Loucy (cell line): ENCODE data around the gene CCDC85C.

Source experiments
- H2AFZ ChIP-seq: fragments of 200-600 bp; sonication (generic); 2 replicates; pipeline ENCODE4 v1.6.0; 2016; ENCODE audit warnings: antibody characterized with exemption, mild to moderate bottlenecking, low read length, moderate library complexity
- H3F3A ChIP-seq: fragments of 200-600 bp; 2 replicates; pipeline ENCODE4 v1.6.0; 2016; ENCODE audit warnings: antibody characterized with exemption, low read depth, mild to moderate bottlenecking
- H3K27me3 ChIP-seq: fragments of 200-600 bp; sonication (generic); 2 replicates; pipeline ENCODE4 v1.6.1; 2014; ENCODE audit warnings: low read length, mild to moderate bottlenecking; ENCODE audit not compliant: insufficient read depth, poor library complexity, severe bottlenecking
- H3K36me3 ChIP-seq: fragments of 200-600 bp; sonication (generic); 2 replicates; pipeline ENCODE4 v1.6.1; 2016; ENCODE audit warnings: low read length; ENCODE audit not compliant: insufficient read depth
- H3K4me1 ChIP-seq: fragments of 200-600 bp; sonication (generic); 2 replicates; pipeline ENCODE4 v1.5.1; 2014; ENCODE audit warnings: low read length, mild to moderate bottlenecking; ENCODE audit not compliant: insufficient read depth, poor library complexity, severe bottlenecking
- H3K4me2 ChIP-seq: fragments of 200-600 bp; sonication (generic); 2 replicates; pipeline ENCODE4 v1.6.0; 2014; ENCODE audit warnings: antibody characterized with exemption, low read length, low read depth, mild to moderate bottlenecking; ENCODE audit not compliant: poor library complexity, severe bottlenecking
- H3K4me3 ChIP-seq: fragments of 200-600 bp; sonication (generic); 2 replicates; pipeline ENCODE4 v1.5.1; 2014; ENCODE audit warnings: low read length, mild to moderate bottlenecking, mixed read lengths; ENCODE audit not compliant: poor library complexity, severe bottlenecking
- H3K79me2 ChIP-seq: fragments of 200-600 bp; sonication (generic); 2 replicates; pipeline ENCODE4 v1.6.1; 2014; ENCODE audit warnings: low read length; ENCODE audit not compliant: insufficient read depth
- H3K9ac ChIP-seq: fragments of 200-600 bp; sonication (generic); 2 replicates; pipeline ENCODE4 v1.6.0; 2014; ENCODE audit warnings: mild to moderate bottlenecking, low read depth, low read length, moderate library complexity; ENCODE audit not compliant: poor library complexity, severe bottlenecking
- H3K9me2 ChIP-seq: fragments of 200-600 bp; sonication (generic); replicated peaks from 2 replicates; pipeline ENCODE4 v1.6.1; 2016; ENCODE audit warnings: low read depth, low read length, mixed read lengths
- H3K9me3 ChIP-seq: fragments of 200-600 bp; sonication (generic); 2 replicates; pipeline ENCODE4 v1.6.1; 2014; ENCODE audit warnings: mild to moderate bottlenecking, antibody characterized with exemption, low read length, low read depth; ENCODE audit not compliant: insufficient read depth
- H4K20me1 ChIP-seq: fragments of 200-600 bp; sonication (generic); 2 replicates; pipeline ENCODE4 v1.6.0; 2014; ENCODE audit warnings: antibody characterized with exemption, low read length, mild to moderate bottlenecking; ENCODE audit not compliant: insufficient read depth, poor library complexity, severe bottlenecking
- CTCF ChIP-seq: fragments of 200-600 bp; sonication (generic); conservative IDR thresholded peaks from 2 replicates; pipeline ENCODE4 v1.5.1; 2014; ENCODE audit warnings: mild to moderate bottlenecking, antibody characterized with exemption, low read length
- EZH2phosphoT487 ChIP-seq: fragments of 200-600 bp; IDR thresholded peaks from 2 replicates; pipeline ENCODE4 v1.6.1; 2018; ENCODE audit warnings: antibody characterized with exemption, mild to moderate bottlenecking, moderate library complexity, borderline replicate concordance

CCDC85C gene

GRCh38 chr14:99515301-99516155, 88.5 kb downstream of the CCDC85C start:
- H3K27me3 ChIP-seq: no peaks in the 10 kb centered on the region
- TF ChIP-seq CTCF (no peak), EZH2phosphoT487 (no peak)
- H3K4me2 ChIP-seq: no peak overlapping the region
- peaks cover 46% of the 10 kb centered on the region; the same call in 1 of the 2 replicates for H3K36me3 ChIP-seq
- H3F3A ChIP-seq: no peaks in the 10 kb centered on the region
- no peaks in the 10 kb centered on the region for H3K9me3 ChIP-seq
- no peaks in the 10 kb centered on the region for H3K4me1 ChIP-seq
- peaks cover 8% of the 10 kb centered on the region for H4K20me1 ChIP-seq
- H3K79me2 ChIP-seq: no peaks in the 10 kb centered on the region
- no peaks in the 10 kb centered on the region for H3K9me2 ChIP-seq
- H3K4me3 ChIP-seq: no peak overlapping the region
- no peak overlapping the region for H3K9ac ChIP-seq
- no peak overlapping the region for H2AFZ ChIP-seq

- Histone ChIP-seq H3K4me1 (no peaks in the 10 kb centered on the region), H3K9ac (no peak overlapping the region), H3F3A (no peaks in the 10 kb centered on the region), H3K9me3 (no peaks in the 10 kb centered on the region), H3K4me2 (no peak overlapping the region), H3K79me2 (no peaks in the 10 kb centered on the region), H3K36me3 (peaks cover 48% of the 10 kb centered on the region; the same call in 1 of the 2 replicates), H2AFZ (no peak overlapping the region), H3K27me3 (no peaks in the 10 kb centered on the region), H4K20me1 (peaks cover 10% of the 10 kb centered on the region), H3K4me3 (no peak overlapping the region), H3K9me2 (no peaks in the 10 kb centered on the region)
- TF ChIP-seq EZH2phosphoT487: no peak
- TF ChIP-seq CTCF: no peak
These were observed 89.3 kb downstream of the CCDC85C start for GRCh38 chr14:99514552-99515300.

- Histone ChIP-seq H3K9me2 (no peaks in the 10 kb centered on the region), H3K4me1 (no peaks in the 10 kb centered on the region), H3K4me3 (no peak overlapping the region), H3K4me2 (no peak overlapping the region), H4K20me1 (peaks cover 11% of the 10 kb centered on the region), H3K36me3 (peaks cover 55% of the 10 kb centered on the region; the same call in 1 of the 2 replicates), H3F3A (no peaks in the 10 kb centered on the region), H3K9ac (no peak overlapping the region), H3K79me2 (no peaks in the 10 kb centered on the region), H2AFZ (no peak overlapping the region), H3K9me3 (no peaks in the 10 kb centered on the region), H3K27me3 (no peaks in the 10 kb centered on the region)
- TF ChIP-seq CTCF (no peak), EZH2phosphoT487 (no peak)
These were observed 90.0 kb downstream of the CCDC85C start for GRCh38 chr14:99513946-99514551.
